Pulmonary artery endothelial cell (primary cell): Measurements from ENCODE around the gene TCF23. TPM values are rescaled to one million over a fixed set of nuclear protein-coding genes. Genes with fewer than 3 reads are reported as not detected.

Experiments used
- DNase-seq: peaks from one replicate; pipeline ENCODE4 v3.0.0-alpha.2; 2011; ENCODE audit warnings: low read depth, low spot score
- total RNA-seq: library from RNA; depleted of rRNA; stranded (reverse); fragments of >200 nt; gene quantifications from 2 replicates; pipeline ENCODE4 v1.2.3, GENCODE V29; 2014

The TCF23 gene
- total RNA-seq, 1 donor from 2014 or later: not detected

DNA sequence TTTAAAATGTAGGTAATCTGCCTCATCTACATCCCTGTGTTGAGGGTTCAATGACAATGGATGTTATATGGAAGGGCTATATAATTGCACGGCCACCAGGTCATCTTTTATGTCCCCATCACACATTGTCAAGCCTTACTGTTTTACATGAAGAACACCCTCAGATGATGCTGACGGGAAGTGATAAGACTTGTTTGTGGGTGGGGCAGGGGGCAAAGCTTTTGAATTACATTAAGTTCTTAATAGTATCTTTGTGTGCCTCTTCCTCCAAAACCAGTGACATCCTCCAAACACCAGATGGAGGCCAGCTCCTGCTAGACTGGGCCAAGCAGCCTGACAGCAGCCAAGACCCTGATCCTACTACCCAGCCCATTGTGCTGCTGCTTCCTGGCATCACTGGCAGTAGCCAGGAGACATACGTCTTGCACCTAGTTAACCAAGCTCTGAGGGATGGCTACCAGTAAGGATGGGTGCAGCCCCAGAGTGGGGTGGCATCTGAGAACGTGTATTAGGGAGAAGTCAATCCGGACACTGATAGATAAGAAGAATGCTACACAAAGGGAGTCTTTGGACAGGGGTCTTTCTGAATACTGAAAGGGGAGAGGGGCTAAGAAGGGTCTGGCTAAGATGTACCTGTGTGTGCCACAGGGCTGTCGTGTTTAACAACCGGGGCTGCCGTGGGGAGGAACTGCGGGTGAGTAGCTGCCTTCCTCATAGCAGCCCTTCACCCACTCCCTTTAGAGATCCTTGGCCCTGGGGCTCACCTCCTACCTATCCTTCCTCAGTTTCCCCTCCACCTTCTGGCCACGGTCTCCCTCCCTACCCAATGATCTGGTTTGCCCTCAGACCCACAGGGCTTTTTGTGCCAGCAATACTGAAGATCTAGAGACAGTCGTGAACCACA, 19.9 kb upstream of the TCF23 start:
- DNase-seq: no peak

DNA sequence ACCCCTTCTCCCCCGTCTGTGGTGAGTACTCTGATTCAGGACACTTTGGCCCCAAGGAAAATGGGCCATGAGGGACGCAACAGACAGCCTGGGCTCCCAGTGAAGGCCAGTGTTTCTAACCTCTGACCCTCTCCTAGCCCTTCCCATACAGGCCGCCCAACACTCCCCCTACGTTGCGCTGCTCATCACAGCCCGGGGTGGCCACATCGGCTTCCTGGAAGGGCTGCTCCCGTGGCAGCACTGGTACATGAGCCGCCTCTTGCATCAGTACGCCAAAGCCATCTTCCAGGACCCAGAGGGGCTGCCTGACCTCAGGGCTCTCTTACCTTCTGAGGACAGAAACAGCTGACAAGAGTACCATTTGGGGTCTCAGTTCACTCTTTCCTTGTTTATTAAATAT, 18.4 kb upstream of the TCF23 start:
- DNase-seq: no peak

DNA sequence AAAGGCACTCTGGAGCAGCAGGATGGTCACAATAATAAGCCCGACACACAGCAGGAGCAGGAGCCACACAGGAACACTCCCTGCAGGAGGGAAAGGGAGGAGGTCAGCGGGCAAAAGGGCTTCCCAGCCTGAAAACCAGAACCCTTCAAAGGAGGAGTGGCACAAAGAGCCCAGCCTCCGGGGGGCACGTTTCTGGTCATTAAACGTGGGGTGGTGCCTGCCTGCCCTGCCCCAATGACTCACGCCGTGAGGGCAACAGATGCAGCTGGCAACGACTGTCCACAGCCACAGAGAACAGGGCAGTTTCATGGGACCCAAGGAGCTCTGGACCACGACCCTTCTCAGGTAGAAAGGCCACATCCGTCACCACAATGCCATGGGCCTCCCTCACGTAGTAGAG, 17.4 kb upstream of the TCF23 start:
- DNase-seq: no peak

DNA sequence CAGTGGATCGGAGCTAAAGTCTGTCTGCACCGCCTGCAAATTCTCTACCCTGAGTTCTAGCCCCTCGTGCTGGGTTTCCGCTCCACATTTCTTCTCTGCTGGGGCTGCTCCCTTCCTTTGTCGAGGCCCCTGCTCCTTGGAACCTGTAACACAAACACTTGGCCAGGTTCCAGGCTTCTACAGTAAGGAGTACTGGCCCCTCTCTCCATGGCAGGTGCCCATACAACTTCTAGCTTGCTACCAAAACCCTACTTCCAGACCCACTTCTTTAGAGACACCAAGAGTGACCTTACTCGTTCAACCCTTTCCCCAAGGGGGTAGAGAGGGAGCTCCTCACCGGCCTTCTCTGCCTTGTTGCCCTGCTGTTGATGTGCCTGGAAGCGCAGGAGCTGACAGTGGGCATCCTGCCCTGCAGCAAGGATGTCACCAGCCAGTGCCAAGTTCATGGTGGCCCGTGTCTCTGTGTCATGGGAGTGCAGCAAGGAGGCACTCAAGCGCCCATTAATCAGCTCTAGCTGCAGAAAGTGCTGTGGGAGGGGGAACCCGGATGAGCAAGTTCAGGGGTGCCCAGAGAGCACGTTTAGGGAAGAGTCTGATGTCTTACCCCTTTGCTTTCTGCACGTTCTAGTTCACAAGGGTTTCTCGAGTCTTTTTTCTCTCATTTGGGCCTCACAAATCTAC, 15.5 kb upstream of the TCF23 start:
- no peak for DNase-seq

DNA sequence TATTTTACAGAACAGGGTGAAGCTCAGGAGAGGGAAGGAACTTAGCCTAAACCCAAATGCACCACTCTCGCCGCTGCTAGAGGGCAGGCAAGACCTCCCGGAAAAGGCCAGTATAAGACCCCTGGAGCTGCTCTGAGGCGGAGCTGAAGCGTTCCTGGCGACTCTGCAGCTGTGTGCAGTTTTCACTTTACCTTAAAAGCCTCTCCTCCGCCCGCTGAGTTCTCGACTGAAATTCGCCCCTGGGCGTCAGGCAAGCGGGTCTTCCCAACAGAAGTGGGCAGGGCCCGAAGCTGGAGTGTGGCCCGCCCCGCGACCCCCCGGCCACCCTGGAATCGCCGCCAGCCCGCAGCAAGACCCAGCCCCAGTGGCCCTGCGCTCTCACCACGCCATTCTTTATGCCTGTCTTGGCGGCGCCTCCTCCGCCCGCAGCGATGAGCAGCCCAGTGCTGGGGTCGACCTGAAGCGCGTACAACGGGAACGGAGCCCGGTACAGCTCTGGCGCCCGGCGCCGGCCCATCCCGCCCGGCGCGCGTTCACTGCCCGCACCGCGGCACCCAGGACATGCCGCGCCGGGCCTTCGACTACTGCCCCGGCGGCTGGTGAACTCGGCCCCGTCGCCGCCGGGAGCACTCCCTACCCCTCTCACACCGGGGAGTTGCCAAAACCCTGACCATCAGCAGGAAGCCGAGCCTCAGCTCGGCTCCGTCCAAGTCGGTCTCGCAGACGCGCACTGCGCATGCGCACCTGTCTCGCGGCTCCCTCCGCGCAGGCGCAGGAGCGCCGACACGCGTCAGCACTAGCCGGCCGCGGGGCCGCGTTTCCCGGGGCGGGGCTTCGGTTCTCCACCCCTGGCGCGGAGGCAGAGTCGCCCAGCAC, 14.7 kb upstream of the TCF23 start, which contains the start of gene PREB:
Gene PREB, minus strand, starts transcription at position 732 of the 876 bp plus-strand sequence. Its CDS starts 215 bp downstream, at position 517.
- peak; percentile 62 for DNase-seq

DNA sequence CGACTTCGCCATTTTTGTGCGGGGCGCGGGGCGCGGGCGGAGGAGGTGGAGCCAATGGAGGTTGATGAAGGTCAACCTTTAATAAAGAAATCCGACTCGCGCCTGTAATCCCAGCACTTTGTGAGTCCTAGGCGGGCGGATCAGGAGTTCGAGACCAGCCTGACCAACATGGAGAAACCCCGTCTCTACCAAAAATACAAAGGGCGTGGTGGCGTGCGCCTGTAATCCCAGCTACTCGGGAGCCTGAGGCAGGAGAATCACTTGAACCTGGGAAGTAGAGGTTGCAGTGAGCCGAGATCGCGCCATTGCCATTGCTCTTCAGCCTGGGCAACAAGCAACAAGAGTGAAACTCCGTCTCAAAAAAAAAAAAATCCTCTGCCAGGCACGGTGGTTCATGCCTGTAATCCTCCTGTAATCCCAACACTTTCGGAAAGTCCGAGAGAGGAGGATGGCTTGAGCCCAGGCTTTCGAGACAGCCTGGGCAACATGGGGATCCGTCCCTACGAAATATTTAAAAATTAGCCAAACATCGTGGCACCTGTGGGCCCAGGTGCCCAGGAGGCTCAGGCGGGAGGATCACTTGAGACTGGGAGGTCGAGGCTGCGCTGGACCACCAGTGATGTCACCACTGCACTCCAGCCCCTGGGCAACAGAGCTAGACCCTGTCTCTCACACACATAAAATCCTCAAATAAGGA, 13.9 kb upstream of the TCF23 start:
- DNase-seq: no peak

DNA sequence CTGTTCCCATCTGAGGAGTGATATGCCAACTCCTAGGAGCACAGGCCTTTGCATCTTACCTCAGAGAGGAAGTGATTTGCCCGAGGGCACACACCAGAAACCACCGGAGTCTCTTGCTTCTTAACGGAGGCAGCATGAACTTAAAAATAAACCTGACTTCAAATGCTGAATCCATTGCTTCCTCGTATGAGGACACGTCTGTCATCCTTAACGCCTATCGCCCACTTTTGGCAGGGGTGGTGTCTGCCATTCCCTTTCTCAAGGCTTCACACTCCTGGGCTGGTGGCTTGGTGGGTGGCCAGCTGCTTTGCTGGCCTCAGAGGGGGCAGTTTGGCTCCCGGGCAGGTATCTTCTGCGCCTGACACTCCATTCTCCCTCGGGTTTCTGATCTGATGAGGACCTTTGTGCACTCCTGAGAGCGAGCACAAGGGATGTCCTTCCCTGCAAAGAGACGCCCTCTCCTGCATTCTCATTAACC, 13.3 kb upstream of the TCF23 start:
- no peak for DNase-seq

DNA sequence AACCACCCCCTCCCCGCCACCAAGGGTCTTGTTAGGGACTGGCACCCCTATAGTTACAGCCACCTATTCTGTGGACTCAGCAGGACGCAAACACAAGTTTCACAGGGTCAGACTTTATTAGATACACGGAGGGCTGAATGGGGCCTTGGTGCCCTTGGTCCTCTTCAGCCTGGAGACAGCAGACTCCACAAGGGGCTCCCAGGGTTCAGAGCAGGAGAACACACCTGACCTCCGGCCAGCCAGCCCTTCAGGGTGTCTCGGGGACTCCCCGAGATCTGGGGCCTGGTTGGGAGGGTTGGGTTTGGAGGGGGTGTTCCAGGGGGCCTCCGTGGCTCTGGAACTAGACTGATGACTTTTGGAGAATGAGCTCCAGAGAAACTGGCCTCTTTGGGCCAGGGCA, 12.1 kb upstream of the TCF23 start:
- DNase-seq: no peak

DNA sequence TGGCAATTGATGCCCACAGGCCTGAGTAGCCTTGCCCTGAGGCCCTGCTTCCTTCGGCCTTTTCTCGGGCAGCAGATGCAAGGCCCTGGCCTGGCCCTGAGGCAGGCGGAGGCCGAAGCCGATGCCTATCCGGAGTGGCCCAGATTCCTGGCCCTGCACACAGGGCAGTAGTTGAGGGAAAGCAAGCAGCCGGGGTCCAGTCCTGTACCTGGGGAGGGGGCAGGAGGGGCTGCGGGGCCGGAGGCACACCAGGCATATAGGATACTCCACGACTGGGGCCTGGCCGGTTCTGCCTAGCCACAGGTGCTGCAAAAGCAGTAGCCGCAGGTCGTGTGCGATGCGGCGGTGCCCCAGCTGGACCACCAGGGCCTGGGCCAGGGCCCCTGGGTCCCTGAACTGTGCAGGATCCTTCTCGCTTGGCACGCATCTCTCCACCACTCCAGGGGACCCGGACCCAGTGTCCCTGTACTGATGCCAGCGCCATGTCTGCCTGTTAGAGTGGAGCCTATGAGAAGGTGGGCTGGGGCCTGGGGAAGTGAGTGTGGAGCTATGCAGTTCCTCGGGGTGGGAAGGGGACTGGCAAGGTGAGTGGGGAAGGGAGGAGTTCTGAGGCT, 11.4 kb upstream of the TCF23 start:
- no peak for DNase-seq

DNA sequence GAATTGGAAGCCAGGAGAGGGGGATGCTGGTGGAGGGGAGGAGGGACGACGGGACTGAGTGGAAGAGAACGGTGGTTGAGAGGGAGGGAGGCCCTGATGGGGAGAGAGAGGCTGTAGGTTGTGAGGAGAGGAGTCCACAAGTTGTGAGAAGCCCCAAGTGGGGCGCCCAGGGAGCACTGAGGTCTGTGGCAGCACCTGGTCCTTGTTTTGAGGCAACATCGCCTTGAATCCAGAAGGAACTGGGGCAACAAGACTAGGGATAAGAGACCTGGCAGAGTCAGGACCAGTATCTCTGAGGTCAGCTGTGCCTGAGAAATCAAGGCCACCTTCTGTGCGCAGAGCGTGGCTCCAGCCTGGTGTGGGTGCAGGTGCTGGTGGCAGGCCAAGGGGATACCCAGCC, 10.7 kb upstream of the TCF23 start:
- DNase-seq: no peak

DNA sequence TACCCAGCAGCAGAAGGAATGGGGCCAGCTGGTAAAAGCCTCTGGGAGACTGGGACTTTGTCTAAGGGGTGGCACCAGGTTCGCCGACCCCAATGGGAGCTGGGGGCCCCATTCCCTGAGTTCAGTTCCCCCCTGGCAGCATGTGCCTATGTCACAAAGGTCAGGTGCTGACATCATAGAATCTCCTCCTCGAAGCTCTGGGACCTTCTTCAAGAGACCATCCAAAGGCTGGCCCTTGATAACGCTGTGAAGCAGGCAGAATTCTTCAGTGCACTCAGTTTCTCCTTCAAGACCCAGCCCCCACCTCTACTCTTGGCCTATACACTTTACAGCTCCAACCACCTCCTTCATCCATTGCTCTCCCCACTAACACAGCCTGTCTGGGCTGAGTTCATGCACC, 9.5 kb upstream of the TCF23 start, which contains the start of gene PRR30:
Gene PRR30, minus strand, starts transcription at position 101 of the 400 bp plus-strand sequence. CDS start 1,081 bp downstream, outside the sequence.
- no peak for DNase-seq

DNA sequence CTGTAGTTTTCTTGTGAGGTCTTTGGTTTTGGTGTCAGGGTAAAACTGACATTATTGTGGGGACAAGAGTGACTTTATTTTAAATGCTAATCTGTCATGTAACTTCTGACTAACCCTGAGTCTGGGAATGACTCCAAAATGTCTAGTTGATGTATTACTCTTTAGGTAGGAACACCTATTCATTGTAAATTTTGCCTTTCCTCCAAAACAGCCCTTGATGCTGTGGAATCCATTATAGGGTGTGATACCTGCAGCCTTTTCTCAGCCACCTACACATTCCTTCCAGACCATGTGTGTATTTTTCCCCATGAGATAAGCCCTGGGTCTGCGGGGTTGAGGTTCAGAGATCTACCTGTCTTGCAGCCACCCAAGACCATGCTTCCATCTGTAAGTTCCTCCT, 5.5 kb upstream of the TCF23 start:
- no peak for DNase-seq

DNA sequence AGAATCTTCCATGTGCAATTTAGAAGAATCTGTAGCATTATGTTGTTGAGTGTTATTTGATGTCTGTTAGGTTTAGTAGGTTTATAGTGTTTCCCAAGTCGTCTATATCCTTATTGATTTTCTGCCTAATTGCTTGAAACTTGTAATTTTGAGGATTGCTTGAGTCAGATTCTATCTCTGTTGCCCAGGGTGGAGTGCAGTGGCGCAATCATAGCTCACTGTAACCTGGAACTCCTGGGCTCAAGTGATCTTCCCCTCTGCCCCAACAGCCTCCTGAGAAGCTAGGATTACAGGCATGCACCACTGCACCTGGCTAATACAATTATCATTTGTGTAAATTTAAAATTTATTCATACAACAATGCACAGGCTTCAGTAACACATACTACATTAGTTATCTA, 3.1 kb upstream of the TCF23 start:
- no peak for DNase-seq

DNA sequence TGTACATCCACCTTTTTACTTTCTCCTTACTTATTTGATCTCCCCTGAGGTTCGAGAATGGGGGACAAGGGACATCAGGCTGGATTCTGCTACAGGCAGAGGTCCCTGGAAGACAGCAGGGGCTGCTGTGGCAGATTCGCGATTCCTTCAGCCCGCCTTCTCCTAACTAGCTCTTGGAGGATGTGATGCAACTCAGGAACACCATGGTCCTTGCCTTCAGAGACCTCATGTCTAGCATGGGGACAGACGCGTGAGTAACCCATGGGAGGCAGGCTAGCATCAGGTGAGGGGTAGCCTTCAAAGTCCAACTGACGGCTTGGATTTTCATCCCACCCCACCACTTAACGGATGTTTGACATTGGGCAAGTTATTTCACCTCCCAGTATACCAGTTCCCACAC, 869 bp upstream of the TCF23 start:
- DNase-seq: no peak

DNA sequence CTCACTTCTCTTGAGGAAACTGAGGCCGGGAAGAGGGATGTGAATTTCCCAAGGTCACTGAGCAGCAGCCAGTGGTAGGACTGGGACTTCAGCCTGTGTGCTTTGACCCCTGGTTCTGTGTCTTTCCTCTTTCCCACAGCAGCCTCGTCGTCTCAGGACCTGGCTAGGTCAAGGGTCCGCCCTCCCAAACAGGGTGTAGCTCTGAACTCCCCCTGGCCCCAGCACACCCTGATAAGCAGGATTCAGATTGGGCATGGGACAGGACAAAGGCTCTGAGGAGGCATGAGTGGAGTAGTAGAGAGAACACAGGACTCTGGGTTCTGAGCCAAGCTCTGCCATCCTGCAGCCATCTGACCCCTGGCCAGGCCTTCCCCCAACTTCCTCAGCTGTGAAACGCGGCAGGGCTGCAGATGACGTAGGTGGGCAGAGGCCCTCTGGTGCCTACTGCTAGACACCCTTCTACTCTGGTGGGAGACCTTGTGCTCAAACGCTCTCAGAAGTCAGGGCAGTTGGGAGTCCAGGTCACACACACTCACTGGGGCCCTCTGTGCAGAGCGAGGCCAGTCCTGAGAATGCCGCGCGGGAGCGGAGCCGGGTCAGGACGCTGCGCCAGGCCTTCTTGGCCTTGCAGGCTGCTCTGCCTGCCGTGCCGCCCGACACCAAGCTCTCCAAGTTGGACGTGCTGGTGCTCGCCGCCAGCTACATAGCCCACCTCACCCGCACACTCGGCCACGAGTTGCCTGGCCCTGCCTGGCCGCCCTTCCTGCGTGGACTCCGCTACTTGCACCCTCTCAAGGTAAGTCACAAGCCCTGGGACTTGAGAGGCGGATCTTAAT, 984 bp downstream of the TCF23 start:
- DNase-seq: no peak

DNA sequence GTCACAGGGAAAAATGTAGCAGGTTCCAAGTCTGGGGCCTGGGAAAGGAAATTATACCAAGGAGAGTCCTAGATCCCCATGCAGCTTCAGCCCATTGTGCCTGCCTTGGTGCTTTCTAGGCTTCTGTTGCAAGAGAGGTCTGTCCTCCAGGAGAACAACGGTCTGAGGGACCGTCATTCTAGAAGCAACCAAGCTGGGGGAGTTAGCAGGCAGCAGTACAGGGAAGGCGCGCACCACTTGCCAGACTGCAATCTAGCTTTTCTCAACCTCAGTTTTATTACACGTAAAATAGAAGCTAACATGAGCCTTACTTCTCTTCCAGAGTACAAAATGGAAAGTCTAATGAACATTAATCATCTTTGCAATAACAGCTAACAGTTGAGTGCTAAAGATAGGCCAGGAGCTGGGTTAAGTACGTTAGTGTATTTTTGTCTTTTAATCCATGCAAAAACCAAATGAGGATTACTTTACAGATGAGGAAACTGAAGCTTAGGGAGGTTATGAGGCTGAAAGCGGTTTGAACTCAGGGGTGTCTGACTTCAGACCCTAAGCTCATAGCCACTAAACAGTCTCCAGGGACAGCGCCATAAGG, 1.9 kb downstream of the TCF23 start:
- no peak for DNase-seq

DNA sequence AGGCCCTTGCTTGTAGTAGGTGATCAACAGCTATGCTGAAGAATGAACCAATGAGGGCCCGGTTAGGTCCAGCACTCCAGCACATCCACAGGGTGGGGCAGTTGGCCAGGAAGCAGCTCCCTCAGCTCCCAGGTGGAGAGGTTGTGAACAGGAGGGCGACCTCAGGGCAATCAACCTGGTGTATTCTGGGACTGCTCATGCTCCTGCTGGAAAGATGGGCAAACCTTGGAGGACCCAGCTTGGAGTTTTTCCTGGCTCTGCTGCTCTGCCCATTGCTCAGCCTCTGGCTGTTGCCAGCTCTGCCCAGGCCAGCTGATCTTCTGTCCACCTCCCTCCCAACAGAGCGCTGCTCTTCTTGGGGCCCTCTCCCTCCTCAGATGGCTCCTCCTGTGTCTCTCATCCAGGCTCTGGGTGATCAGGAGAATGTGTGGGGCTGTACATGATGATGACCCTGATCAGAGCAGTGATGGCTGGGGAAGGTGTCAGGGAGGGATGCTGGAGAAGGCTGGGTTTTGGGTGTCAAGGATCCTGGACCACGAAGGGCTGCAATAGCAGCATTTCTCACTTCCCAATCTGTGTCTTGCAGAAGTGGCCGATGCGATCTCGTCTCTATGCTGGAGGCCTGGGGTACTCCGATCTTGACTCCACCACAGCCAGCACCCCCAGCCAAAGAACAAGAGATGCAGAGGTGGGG, 3.4 kb downstream of the TCF23 start:
- DNase-seq: no peak

DNA sequence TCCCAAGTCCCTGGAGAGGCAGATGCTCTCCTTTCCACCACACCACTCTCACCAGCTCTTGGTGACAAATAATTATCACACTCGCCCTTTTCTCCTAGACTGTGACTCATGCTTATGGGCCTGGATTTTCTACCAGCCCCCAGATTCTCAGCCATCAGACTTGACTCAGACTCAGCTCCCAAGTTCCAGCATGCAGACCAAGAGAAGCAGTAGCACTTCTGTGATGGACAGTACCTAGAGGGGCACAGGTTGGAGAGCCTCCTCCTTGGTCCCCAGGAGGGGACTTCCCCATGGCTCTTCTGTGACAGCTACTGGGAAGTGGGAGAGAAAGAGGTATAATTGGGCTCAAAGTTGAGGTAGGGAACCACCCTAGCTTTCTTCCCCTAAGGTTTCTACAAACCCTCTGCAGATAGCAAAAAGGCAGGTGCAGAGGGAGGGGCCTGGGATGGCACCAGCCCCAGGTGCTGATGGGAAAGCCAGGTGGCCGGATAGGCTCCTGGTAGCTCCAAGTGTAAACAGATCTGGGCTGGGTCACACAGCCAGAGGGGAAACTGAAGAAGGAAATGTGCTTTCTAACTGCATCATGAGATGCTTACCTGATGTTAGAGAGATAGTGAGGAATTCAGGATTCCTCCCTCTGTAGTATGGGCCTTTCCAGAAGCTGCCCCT, 4.1 kb downstream of the TCF23 start:
- no peak for DNase-seq
